ENCODE measurements around the gene ART5.

DNA sequence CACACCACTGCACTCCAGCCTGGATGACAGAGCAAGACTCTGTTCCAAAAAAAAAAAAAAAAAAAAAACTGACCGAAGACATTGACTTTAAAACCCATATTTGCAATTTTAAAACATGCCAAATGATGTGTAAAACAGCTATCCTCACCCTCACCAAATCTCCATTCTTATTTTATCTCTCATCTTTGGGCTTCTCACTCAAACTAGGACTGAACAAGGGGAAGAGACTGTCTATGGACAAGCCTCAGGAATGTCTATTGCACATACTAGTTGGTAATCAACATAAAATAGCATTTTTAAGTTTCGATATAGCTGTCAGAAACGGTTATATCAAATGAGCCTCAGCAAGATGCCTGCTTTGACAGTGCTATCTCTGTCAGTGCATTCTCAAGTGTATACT, 37.3 kb upstream of the ART5 start:
- TF ChIP-seq, protein P1, sequence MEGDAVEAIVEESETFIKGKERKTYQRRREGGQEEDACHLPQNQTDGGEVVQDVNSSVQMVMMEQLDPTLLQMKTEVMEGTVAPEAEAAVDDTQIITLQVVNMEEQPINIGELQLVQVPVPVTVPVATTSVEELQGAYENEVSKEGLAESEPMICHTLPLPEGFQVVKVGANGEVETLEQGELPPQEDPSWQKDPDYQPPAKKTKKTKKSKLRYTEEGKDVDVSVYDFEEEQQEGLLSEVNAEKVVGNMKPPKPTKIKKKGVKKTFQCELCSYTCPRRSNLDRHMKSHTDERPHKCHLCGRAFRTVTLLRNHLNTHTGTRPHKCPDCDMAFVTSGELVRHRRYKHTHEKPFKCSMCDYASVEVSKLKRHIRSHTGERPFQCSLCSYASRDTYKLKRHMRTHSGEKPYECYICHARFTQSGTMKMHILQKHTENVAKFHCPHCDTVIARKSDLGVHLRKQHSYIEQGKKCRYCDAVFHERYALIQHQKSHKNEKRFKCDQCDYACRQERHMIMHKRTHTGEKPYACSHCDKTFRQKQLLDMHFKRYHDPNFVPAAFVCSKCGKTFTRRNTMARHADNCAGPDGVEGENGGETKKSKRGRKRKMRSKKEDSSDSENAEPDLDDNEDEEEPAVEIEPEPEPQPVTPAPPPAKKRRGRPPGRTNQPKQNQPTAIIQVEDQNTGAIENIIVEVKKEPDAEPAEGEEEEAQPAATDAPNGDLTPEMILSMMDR (conservative IDR thresholded peaks at IDR 0.05; ENCODE audit: low read depth, low read length), result no peak
- no peak for TF ChIP-seq EZH2 (IDR thresholded peaks at IDR 0.05; ENCODE audit: borderline replicate concordance, low read depth, low read length, poor library complexity, severe bottlenecking)

All from A673 (cell line).